HFFc6 (cell line): Measurements from ENCODE around the gene RASSF1. TPM values are rescaled to one million over a fixed set of nuclear protein-coding genes. Genes with fewer than 3 reads are reported as not detected.
A peak's percentile ranks its signal among the peaks of the same experiment; 100 is the strongest.

Experiments used
- DNase-seq: peaks from one replicate; pipeline ENCODE4 v3.0.0-alpha.2; 2018
- H3K27ac Mint-ChIP-seq: 2 replicates; pipeline ENCODE4 v1.8.0; 2020; ENCODE audit warnings: mild to moderate bottlenecking, mixed read lengths
- H3K27me3 Mint-ChIP-seq: 2 replicates; pipeline ENCODE4 v1.8.0; 2021; ENCODE audit warnings: mild to moderate bottlenecking, moderate library complexity, mixed read lengths; ENCODE audit not compliant: insufficient read depth
- H3K36me3 Mint-ChIP-seq: 2 replicates; pipeline ENCODE4 v1.8.0; 2021; ENCODE audit warnings: low read depth, mixed read lengths
- H3K4me1 Mint-ChIP-seq: 2 replicates; pipeline ENCODE4 v1.8.0; 2020; ENCODE audit warnings: low read depth, mixed read lengths
- H3K4me3 Mint-ChIP-seq: 2 replicates; pipeline ENCODE4 v1.8.0; 2020; ENCODE audit warnings: mild to moderate bottlenecking, moderate library complexity, mixed read lengths
- H3K9me3 Mint-ChIP-seq: 2 replicates; pipeline ENCODE4 v1.8.0; 2020; ENCODE audit warnings: mild to moderate bottlenecking, mixed read lengths
- total RNA-seq, 6 experiments: library from RNA; stranded (reverse); fragmentation: NEBNext Ultra II Directional; extraction: Animal tissue kit (Norgen Biotek cat#: 25700); gene quantifications; 2 replicates in 1 of 6; 3 replicates in 5 of 6; pipeline ENCODE4 v1.2.3, GENCODE V29; 2021
- TF ChIP-seq, protein P1 (sequence below): fragments of 200-600 bp; sonication (generic); IDR thresholded peaks from 2 replicates; pipeline ENCODE4 v1.5.0; 2021; ENCODE audit warnings: antibody characterized with exemption, mild to moderate bottlenecking

RASSF1 gene
- total RNA-seq, 6 experiments from 2014 or later, result 30.9 to 37.0 (median 34.1) TPM

DNA sequence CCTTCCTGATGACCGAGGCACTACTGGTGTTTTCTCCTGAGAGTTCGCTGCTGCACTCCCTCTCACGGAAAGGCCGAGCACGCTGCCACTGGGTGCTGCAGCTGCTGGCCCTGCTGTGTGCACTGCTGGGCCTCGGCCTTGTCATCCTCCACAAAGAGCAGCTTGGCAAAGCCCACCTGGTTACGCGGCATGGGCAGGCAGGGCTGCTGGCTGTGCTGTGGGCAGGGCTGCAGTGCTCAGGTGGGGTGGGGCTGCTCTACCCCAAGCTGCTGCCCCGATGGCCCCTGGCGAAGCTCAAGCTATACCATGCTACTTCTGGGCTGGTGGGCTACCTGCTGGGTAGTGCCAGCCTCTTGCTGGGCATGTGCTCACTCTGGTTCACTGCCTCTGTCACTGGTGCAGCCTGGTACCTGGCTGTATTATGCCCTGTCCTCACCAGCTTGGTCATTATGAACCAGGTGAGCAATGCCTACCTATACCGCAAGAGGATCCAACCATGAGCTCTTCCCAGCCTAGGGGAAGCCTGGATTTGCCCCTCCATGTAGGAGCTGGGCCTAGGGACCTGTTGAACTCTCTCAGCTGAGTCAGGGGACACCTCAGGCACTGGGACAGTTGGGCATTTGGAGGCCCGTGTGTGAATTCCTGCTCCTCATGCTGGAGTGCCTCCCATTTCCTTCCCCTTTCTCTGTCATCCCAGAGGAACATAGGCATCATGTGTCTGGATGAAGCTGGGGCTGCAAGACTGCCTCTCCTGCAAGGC is 12.8 kb upstream of the RASSF1 start:
- H3K9me3 Mint-ChIP-seq, result no peaks in the 10 kb centered on the region
- no peak overlapping the region for H3K4me3 Mint-ChIP-seq
- peaks cover 54% of the 10 kb centered on the region for H3K4me1 Mint-ChIP-seq
- peak overlapping the region; percentile 45 for H3K27ac Mint-ChIP-seq
- TF ChIP-seq, protein P1, sequence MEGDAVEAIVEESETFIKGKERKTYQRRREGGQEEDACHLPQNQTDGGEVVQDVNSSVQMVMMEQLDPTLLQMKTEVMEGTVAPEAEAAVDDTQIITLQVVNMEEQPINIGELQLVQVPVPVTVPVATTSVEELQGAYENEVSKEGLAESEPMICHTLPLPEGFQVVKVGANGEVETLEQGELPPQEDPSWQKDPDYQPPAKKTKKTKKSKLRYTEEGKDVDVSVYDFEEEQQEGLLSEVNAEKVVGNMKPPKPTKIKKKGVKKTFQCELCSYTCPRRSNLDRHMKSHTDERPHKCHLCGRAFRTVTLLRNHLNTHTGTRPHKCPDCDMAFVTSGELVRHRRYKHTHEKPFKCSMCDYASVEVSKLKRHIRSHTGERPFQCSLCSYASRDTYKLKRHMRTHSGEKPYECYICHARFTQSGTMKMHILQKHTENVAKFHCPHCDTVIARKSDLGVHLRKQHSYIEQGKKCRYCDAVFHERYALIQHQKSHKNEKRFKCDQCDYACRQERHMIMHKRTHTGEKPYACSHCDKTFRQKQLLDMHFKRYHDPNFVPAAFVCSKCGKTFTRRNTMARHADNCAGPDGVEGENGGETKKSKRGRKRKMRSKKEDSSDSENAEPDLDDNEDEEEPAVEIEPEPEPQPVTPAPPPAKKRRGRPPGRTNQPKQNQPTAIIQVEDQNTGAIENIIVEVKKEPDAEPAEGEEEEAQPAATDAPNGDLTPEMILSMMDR, result no peak
- peaks cover 4% of the 10 kb centered on the region; the same call in 1 of the 2 replicates for H3K27me3 Mint-ChIP-seq
- peaks cover 20% of the 10 kb centered on the region for H3K36me3 Mint-ChIP-seq
- no peak for DNase-seq

DNA sequence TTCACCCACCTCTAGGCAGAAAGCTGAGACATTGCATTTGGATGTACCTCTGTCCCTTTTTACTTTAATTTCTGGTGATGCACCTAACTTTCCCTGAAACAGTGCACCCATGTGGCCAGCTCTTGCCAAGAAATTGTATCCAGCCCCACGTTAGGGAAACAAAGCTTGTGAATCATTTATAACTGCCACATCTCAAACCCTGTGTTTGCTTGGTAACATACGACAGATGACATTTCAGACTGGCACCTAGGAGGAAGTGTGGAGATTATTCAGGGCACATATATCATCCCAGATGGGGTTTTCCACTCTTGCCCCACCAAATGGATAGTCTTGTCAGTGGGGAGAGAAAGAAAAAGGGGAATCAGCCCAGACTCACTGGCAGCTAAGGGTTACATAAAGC is 12.1 kb upstream of the RASSF1 start:
- H3K4me3 Mint-ChIP-seq, result no peak overlapping the region
- peak; percentile 53 for DNase-seq
- no peaks in the 10 kb centered on the region for H3K9me3 Mint-ChIP-seq

DNA sequence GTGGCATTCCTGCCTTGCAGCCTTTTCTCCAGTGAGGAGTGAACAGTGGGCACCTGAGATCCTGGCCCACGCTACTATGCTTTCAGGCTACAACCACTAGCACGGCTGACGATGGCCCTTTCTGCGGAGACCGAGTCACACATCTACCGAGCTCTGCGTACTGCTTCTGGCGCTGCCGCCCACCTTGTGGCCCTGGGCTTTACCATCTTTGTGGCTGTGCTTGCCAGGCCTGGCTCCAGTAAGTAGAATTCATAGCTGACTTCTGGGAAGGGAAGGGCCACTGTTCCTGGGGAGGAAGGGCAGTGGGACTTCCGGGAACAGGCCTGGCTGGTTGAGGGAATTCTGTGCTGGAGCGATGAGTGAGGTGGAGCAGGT is 10.7 kb upstream of the RASSF1 start:
- Mint-ChIP-seq H3K27ac (no peak overlapping the region), H3K27me3 (peaks cover 7% of the 10 kb centered on the region), H3K9me3 (no peaks in the 10 kb centered on the region), H3K36me3 (peaks cover 6% of the 10 kb centered on the region; the same call in 1 of the 2 replicates), H3K4me1 (peaks cover 45% of the 10 kb centered on the region), H3K4me3 (peak overlapping the region; percentile 97)
- TF ChIP-seq, protein P1, result no peak
- no peak for DNase-seq

More for the DNA sequence above, 12.1 kb upstream of the RASSF1 start:
- peaks cover 14% of the 10 kb centered on the region for H3K36me3 Mint-ChIP-seq
- H3K4me1 Mint-ChIP-seq, result peaks cover 48% of the 10 kb centered on the region
- H3K27ac Mint-ChIP-seq, result peak overlapping the region; percentile 45
- TF ChIP-seq, protein P1, result peak; percentile 62
- peaks cover 4% of the 10 kb centered on the region; the same call in 1 of the 2 replicates for H3K27me3 Mint-ChIP-seq

DNA sequence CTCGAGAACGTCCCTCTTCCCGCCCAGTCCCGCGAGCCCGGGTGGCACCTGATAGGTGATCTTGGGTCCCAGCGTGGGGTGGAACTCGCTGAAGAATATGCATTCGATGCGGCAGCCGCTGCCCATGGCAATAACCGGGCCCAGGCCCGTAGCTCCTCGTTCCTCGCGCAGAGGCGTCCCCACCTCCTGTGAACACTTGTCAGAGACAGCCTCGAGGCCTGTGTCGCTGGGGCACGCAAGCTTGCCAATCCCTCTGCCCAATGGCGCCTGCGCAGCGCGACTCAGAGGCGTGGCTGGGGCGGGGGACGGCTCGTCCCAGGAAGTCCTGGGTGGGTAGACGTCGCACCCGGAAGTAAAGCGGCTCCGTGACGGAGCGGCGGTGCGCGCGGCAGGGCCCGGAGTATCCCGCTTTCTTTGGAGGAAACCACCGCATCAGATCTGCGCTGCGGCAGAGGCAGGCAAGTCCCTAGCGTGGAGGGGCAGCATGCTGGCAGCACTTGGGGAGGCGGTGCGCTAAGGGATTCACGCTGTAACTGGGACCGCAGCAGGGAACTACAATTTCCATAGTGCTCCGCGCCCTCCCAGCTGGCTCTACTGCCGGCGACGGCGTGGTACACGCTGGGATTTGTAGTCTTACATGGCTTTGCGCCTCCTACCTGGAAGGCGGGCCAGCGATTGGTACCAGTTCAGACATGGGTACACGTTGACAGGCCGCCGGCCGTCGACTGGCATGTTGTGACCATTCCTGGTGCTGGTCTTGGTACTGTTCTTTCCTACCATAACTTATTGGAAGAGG is 10.1 kb upstream of the RASSF1 start, which contains the start of the genes CYB561D2 and NPRL2:
CYB561D2 (plus strand) TSS at position 336 of the 796 bp plus-strand sequence. CDS start 572 bp downstream, outside the sequence.
NPRL2 (minus strand) TSS at position 249 of the 796 bp plus-strand sequence; CDS start at position 126, 123 bp downstream.
- TF ChIP-seq, protein P1, result no peak; the same call in 1 of the 2 replicates
- H3K27me3 Mint-ChIP-seq, result peaks cover 7% of the 10 kb centered on the region
- H3K36me3 Mint-ChIP-seq, result peaks cover 6% of the 10 kb centered on the region; the same call in 1 of the 2 replicates
- peak within 1 kb of the TSS; percentile 92 for H3K27ac Mint-ChIP-seq
- peak; percentile 93 for DNase-seq
- H3K9me3 Mint-ChIP-seq, result no peaks in the 10 kb centered on the region
- peak within 1 kb of the TSS; percentile 97 for H3K4me3 Mint-ChIP-seq
- peaks cover 45% of the 10 kb centered on the region for H3K4me1 Mint-ChIP-seq

DNA sequence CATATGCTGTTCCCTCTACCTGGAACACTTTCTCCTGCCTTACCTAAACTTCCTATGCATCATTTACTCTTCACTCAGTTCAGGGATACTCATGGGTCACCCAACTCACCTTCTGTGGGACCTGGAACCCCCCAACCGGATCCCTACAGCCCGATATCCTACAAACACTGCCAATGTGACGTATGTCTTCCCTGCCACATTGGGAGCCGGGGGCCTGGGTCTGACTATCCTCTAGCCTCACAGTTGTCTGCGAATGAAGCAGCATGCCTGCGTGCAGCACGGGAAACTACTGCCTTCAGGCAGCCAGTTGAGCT is 9.5 kb upstream of the RASSF1 start:
- Mint-ChIP-seq H3K27ac (peak overlapping the region; percentile 92), H3K27me3 (peaks cover 4% of the 10 kb centered on the region; the same call in 1 of the 2 replicates), H3K4me1 (peaks cover 41% of the 10 kb centered on the region), H3K36me3 (peaks cover 6% of the 10 kb centered on the region; the same call in 1 of the 2 replicates), H3K9me3 (no peaks in the 10 kb centered on the region), H3K4me3 (peak overlapping the region; percentile 97)
- no peak for DNase-seq
- TF ChIP-seq, protein P1, result no peak
